MG63 (cell line): ENCODE data around the gene SRGAP1. TPM values are rescaled to one million over a fixed set of nuclear protein-coding genes. Genes with fewer than 3 reads are reported as not detected.

Experiments used
- DNase-seq: peaks from one replicate; pipeline ENCODE4 v3.0.0-alpha.2; 2020
- H3K27me3 ChIP-seq: fragments of 250-450 bp; sonication (Bioruptor Pico); 2 replicates; pipeline ENCODE4 v1.5.1; 2020; ENCODE audit warnings: mild to moderate bottlenecking, moderate library complexity
- H3K36me3 ChIP-seq: fragments of 250-450 bp; sonication (Bioruptor Pico); 2 replicates; pipeline ENCODE4 v1.5.1; 2020; ENCODE audit warnings: mild to moderate bottlenecking, moderate library complexity
- H3K4me3 ChIP-seq: fragments of 250-450 bp; sonication (Bioruptor Pico); 2 replicates; pipeline ENCODE4 v1.5.1; 2020; ENCODE audit warnings: mild to moderate bottlenecking, moderate library complexity
- H3K9me3 ChIP-seq: fragments of 250-450 bp; sonication (Bioruptor Pico); 2 replicates; pipeline ENCODE4 v1.5.1; 2020; ENCODE audit warnings: mild to moderate bottlenecking, moderate library complexity
- total RNA-seq: library from RNA; depleted of rRNA; stranded (reverse); fragments of >200 nt; shearing (Covaris generic); gene quantifications from 2 replicates; pipeline ENCODE4 v1.2.3, GENCODE V29; 2014; ENCODE audit warnings: low replicate concordance

SRGAP1 gene
- total RNA-seq, 1 experiment from 2014 or later: 0.99 TPM

- Histone ChIP-seq H3K4me3 (no peak overlapping the region), H3K36me3 (no peaks in the 10 kb centered on the region), H3K9me3 (no peaks in the 10 kb centered on the region), H3K27me3 (no peaks in the 10 kb centered on the region)
- no peak for DNase-seq
Observed at GRCh38 chr12:63955831-63956666, 111.5 kb downstream of the SRGAP1 start.

DNA sequence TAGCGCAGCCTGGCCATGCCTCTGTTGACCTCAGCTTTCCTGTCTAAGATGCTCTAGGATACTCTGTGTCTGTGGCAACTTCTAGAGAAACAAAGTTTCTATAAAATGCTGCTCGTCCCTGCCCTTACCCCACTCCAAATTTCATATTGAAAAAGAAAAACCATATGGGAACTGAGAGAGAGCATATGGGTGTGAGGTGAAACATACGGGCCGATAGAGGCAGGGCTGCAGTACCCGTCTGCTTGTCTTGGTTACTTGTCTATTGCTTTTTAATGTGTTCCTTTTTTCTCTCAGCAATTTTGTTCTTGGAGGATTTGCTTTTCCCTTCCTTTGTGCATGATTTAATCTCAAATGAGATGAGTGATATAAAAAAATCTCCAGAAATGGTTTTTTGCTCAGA, 113.0 kb downstream of the SRGAP1 start:
- Histone ChIP-seq H3K4me3 (no peak overlapping the region), H3K27me3 (no peaks in the 10 kb centered on the region), H3K36me3 (no peaks in the 10 kb centered on the region), H3K9me3 (no peaks in the 10 kb centered on the region)
- DNase-seq: no peak

- no peaks in the 10 kb centered on the region for H3K27me3 ChIP-seq
- DNase-seq: no peak
- H3K9me3 ChIP-seq: no peaks in the 10 kb centered on the region
- no peak overlapping the region for H3K4me3 ChIP-seq
- H3K36me3 ChIP-seq: no peaks in the 10 kb centered on the region
Observed at GRCh38 chr12:63958876-63959580, 114.5 kb downstream of the SRGAP1 start.

DNA sequence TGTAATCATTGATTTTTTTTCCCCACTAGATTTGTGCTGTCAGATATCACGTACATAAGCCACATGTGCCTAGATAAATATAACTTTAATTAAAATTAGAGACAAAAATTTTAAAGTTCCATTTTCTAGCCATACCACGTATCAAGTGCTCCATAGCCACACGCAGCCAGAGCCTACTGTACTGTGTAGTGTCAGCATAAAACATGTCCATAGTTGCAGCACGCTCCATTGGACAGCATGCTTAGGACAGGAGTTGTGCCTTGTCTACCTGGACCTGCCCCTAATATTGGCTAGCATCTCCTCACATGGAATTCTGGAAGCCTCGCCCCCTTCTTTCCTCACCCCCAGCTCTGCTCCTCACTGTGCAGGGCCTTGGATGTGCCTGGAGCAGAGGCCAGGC, 116.5 kb downstream of the SRGAP1 start:
- Histone ChIP-seq H3K9me3 (no peaks in the 10 kb centered on the region), H3K4me3 (no peak overlapping the region), H3K27me3 (no peaks in the 10 kb centered on the region), H3K36me3 (no peaks in the 10 kb centered on the region)
- DNase-seq: no peak

- Histone ChIP-seq H3K4me3 (no peak overlapping the region), H3K27me3 (no peaks in the 10 kb centered on the region), H3K36me3 (no peaks in the 10 kb centered on the region), H3K9me3 (no peaks in the 10 kb centered on the region)
- DNase-seq: no peak
Observed at GRCh38 chr12:63961543-63961942, 117.0 kb downstream of the SRGAP1 start.

GRCh38 chr12:63963868-63964267, 119.4 kb downstream of the SRGAP1 start:
- DNase-seq: no peak
- peaks cover 2% of the 10 kb centered on the region; the same call in 1 of the 2 replicates for H3K36me3 ChIP-seq
- H3K4me3 ChIP-seq: no peak overlapping the region
- H3K27me3 ChIP-seq: no peaks in the 10 kb centered on the region
- H3K9me3 ChIP-seq: no peaks in the 10 kb centered on the region

GRCh38 chr12:63964301-63964700, 119.8 kb downstream of the SRGAP1 start:
- Histone ChIP-seq H3K4me3 (no peak overlapping the region), H3K36me3 (peaks cover 2% of the 10 kb centered on the region; the same call in 1 of the 2 replicates), H3K27me3 (no peaks in the 10 kb centered on the region), H3K9me3 (no peaks in the 10 kb centered on the region)
- DNase-seq: no peak

- no peak overlapping the region for H3K4me3 ChIP-seq
- peak; percentile 53 for DNase-seq
- H3K27me3 ChIP-seq: no peaks in the 10 kb centered on the region
- H3K9me3 ChIP-seq: no peaks in the 10 kb centered on the region
- H3K36me3 ChIP-seq: peaks cover 2% of the 10 kb centered on the region; the same call in 1 of the 2 replicates
Observed at GRCh38 chr12:63965936-63966605, 121.6 kb downstream of the SRGAP1 start.

- no peaks in the 10 kb centered on the region for H3K27me3 ChIP-seq
- peaks cover 2% of the 10 kb centered on the region; the same call in 1 of the 2 replicates for H3K36me3 ChIP-seq
- no peaks in the 10 kb centered on the region for H3K9me3 ChIP-seq
- H3K4me3 ChIP-seq: no peak overlapping the region
- DNase-seq: no peak
Observed at GRCh38 chr12:63966606-63966975, 122.1 kb downstream of the SRGAP1 start.

DNA sequence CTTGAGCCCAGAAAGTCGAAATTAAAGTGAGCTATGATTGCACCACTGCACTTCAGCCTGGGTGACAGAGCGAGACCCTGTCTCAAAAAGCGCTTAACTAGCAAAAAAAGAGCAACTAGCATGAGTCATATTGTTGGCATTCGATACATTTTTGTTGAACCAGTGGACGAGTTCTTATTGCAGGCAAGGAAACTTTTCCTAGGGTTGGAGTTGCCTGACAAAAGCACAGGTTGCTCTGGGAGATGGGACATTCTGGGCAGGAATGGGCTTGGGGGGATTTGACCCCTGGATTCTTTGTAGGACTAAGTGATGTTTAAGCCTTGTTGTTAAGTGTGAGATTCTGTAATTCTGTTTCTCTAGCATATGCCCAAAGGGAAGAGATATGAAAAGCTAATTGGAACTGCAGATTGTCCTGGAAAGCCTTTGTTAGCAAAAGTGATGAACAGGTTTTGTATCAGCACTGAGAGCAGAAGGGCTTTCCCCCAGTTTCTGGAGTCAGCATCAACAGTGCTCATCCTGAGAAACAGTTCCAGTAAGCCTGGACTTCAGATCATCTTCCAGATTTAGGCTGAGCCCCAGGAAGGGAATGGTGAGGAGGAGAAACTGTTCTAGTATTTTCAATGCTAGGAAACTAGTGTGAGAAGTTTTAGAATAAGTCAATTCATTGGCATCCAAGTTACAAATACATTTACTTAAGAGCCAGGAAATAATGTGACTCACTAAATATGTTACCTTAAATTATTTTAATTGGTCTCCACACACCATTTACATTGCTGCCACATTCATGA, 123.1 kb downstream of the SRGAP1 start:
- H3K27me3 ChIP-seq: no peaks in the 10 kb centered on the region
- peaks cover 2% of the 10 kb centered on the region; the same call in 1 of the 2 replicates for H3K36me3 ChIP-seq
- peak; percentile 15 for DNase-seq
- no peak overlapping the region for H3K4me3 ChIP-seq
- H3K9me3 ChIP-seq: no peaks in the 10 kb centered on the region

GRCh38 chr12:63968673-63969072, 124.2 kb downstream of the SRGAP1 start:
- no peaks in the 10 kb centered on the region for H3K27me3 ChIP-seq
- no peak overlapping the region for H3K4me3 ChIP-seq
- DNase-seq: peak; percentile 61
- no peaks in the 10 kb centered on the region for H3K9me3 ChIP-seq
- peaks cover 2% of the 10 kb centered on the region; the same call in 1 of the 2 replicates for H3K36me3 ChIP-seq

- Histone ChIP-seq H3K4me3 (no peak overlapping the region), H3K36me3 (peaks cover 9% of the 10 kb centered on the region), H3K9me3 (peaks cover 11% of the 10 kb centered on the region), H3K27me3 (no peaks in the 10 kb centered on the region)
- DNase-seq: no peak
Observed at GRCh38 chr12:63976902-63977395, 132.4 kb downstream of the SRGAP1 start.

- H3K27me3 ChIP-seq: no peaks in the 10 kb centered on the region
- H3K4me3 ChIP-seq: no peak overlapping the region
- no peak for DNase-seq
- peaks cover 11% of the 10 kb centered on the region for H3K9me3 ChIP-seq
- peaks cover 9% of the 10 kb centered on the region for H3K36me3 ChIP-seq
Observed at GRCh38 chr12:63977441-63977840, 132.9 kb downstream of the SRGAP1 start.

DNA sequence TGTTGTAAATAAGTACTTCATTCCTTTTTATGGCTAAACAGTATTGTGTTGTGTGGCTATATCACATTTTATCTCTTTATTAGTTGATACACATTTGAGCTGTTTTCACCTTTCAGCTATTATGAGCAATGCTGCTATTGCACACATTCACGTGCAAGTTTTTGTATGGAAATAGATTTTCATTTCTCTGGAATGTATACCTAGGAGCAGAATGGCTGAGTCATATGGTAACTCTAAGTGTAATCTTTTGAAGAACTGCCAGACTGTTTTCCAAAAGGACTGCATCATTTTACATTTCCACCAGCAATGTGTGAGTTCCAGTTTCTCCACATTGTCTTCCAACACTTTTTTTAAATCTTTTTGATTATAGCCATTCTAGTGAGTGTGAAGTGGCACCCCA, 134.0 kb downstream of the SRGAP1 start:
- Histone ChIP-seq H3K9me3 (peaks cover 11% of the 10 kb centered on the region), H3K36me3 (peaks cover 12% of the 10 kb centered on the region), H3K27me3 (no peaks in the 10 kb centered on the region), H3K4me3 (no peak overlapping the region)
- no peak for DNase-seq

DNA sequence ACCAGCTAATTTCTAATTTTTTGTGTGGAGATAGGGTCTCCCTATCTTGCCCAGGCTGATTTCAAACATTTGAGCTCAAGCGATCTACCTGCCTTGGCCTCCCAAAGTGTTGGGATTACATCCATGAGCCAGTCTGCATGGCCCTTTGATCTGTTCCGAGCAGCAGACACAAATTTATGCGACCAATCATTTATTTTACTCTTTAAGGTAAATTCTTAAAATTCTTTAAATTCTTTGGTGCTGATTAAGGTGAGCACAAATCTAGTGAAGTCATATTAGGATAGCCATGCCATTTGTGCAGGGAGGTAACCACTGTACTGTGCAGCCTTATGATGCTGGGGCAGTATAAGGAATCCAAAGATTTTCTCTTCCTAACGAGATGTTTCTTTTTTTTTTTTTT, 135.7 kb downstream of the SRGAP1 start:
- no peaks in the 10 kb centered on the region for H3K27me3 ChIP-seq
- DNase-seq: no peak
- H3K36me3 ChIP-seq: peaks cover 15% of the 10 kb centered on the region
- H3K4me3 ChIP-seq: no peak overlapping the region
- H3K9me3 ChIP-seq: peaks cover 11% of the 10 kb centered on the region

- H3K4me3 ChIP-seq: no peak overlapping the region
- DNase-seq: no peak
- peaks cover 15% of the 10 kb centered on the region for H3K36me3 ChIP-seq
- peaks cover 11% of the 10 kb centered on the region for H3K9me3 ChIP-seq
- no peaks in the 10 kb centered on the region for H3K27me3 ChIP-seq
Observed at GRCh38 chr12:63981343-63981742, 136.8 kb downstream of the SRGAP1 start.
